GM19467 (cell line): Measurements from ENCODE around the gene MMEL1.

ENCODE experiments used
- ATAC-seq: cut with Tn5 transposase; IDR thresholded peaks from one replicate; pipeline ENCODE4 v1.9.1; 2021; ENCODE audit warnings: mild to moderate bottlenecking, moderate library complexity; ENCODE audit not compliant: unreplicated experiment

MMEL1 gene

GRCh38 chr1:2606881-2607621 lies 25.8 kb downstream of the MMEL1 start:
- ATAC-seq, result no peak

DNA sequence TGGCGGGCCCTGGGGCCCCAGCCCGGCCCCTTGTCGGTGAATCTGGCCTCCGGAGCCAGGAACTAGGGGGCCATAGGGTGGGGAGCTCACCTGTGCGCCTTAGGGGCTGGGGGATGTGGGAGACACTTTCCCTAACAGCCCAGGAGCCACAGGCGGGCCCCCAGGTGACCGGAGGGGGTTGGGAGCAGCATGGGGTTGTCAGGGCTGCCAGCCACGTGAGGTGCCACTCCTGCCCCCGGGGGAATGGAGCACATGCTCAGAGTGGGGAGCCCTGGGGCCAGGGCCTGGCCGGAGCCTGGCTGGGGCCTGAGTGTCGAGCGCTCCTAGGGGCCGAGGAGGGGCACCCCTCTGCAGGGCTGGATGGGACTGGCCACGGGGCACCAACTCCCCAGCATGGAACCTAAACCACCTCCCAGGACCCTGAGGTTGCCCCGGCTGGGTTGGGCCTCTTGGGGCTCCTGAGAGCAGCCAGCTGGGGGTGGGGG lies 26.4 kb downstream of the MMEL1 start:
- ATAC-seq, result no peak

- ATAC-seq, result no peak
Measured at GRCh38 chr1:2605509-2606395, 27.1 kb downstream of the MMEL1 start.

- no peak for ATAC-seq
Measured at GRCh38 chr1:2604844-2605508, 27.8 kb downstream of the MMEL1 start.

DNA sequence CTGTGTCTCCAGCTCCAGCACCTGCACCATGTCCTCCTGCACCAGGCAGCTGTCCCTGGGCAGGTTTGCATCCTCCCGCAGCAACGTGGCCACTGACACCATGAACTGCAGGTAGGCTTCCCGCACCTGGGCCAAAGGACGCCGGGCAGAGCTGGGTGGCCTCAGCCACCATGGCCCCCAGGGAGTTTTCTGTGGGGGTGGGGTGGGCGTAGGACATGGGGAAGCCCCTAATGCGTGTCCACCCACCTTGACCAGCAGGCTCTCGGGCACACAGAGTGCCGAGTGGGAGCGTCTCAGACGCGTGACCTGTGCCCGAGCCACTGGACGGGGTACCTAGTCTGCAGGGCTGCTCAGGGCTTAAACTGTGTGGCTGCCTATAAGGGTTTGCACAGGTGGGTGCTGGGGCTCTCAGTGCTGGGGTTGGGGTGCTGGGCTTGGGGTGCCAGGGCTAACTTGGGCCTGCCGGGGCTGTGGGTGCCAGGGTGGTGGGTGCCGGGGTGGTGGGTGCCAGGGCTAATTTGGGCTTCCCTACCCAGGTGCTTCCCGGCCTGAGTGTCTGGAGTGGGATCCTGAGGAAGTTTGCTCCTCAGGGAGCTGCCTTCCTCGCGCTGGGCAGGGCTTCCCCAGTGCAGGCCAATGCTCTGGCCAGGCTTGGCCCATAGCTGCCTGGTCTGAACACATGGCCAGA lies 28.5 kb downstream of the MMEL1 start:
- ATAC-seq, result no peak

DNA sequence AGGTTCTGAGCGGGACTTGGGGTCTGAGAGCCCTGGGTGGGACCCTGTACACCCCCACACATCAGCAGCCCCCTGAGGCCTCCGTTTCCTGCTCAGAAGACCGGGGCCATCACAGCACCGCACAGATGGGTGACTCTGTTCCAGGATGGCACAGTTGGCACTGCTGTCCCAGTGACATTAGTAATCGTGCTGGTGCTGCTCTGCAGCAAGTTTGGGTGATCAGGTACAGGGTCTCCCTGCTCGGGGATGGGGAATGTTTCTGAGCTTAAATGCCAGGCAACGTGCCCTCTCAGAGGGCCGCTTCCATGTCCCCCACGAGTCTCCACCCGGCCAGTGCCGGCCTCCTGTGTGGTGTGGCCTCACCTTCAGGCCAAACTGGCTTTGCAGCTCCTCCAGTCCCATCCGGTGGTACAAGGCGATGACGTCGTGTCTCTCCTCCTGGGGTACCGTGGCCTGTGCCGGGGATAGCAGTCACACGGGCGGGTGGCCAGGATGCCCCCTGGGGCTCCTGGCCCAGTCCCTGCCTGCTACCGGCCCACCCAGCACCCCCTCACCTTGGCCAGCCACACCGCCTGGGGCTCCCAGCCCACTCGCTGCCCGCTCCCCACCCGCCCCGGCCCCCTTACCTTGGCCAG lies 29.2 kb downstream of the MMEL1 start:
- ATAC-seq, result no peak

- ATAC-seq, result no peak
Measured at GRCh38 chr1:2602866-2603520, 29.8 kb downstream of the MMEL1 start.

DNA sequence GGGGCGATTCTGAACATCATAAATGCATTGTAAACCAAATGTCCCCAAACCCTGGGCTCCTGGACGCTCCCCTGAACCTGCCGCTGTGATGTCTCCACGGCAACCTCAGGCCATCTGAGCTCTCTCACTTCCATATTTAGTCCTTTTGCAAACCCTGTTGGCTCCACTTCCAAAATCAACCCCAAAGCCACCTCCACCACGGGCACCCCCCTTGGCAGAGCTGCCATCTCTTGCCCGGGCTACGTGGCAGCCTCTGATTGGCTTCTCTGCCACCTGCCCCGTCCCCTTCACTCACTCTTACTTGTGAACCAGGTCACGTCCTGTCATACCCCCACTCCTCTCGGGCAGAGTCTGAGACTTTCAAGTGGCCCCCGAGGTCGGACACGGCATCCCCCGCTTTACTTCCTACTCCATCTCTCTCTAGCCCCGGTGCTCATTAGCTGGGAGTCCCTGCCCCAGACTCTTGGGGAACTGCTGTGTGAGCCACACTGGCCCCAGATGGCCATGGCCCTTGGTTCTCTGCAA lies 30.4 kb downstream of the MMEL1 start:
- ATAC-seq, result no peak

- ATAC-seq, result no peak
Measured at GRCh38 chr1:2601721-2602303, 31.0 kb downstream of the MMEL1 start.

GRCh38 chr1:2598329-2598931 lies 34.4 kb downstream of the MMEL1 start:
- ATAC-seq, result no peak

GRCh38 chr1:2597441-2598328 lies 35.1 kb downstream of the MMEL1 start:
- ATAC-seq, result no peak

GRCh38 chr1:2596530-2597333 lies 36.1 kb downstream of the MMEL1 start:
- no peak for ATAC-seq

GRCh38 chr1:2595812-2596529 lies 36.8 kb downstream of the MMEL1 start:
- no peak for ATAC-seq

DNA sequence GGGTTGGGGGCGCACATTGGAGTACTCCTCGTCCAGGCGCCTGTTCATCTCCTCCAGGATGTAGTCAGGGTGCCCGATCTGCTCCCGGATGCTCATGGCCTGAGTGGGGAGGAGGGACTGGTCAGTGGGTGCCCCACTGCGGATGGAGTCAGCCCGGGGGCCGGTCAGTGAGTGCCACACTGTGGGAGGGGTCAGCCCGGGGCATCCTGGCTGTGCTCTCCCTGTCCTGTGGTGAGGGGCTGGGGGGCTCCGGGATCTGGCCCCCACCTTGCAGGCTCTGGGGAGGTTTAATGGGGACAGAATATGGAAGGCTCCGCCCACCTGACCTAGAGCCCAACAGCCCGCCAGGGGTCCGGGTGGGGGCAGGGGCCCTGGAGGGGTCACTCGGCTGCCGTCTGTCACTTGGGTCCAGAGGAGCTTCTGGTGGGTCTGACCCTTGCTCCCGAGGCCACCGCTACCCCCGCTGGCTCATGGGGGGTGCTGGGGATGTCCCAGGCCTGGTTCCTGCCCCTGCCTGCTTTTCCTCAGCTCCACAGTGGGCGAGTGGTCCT lies 37.5 kb downstream of the MMEL1 start:
- ATAC-seq, result no peak

GRCh38 chr1:2594641-2595131 lies 38.1 kb downstream of the MMEL1 start:
- no peak for ATAC-seq
